OCI-LY1 (cell line): Measurements from ENCODE around the gene DNHD1.

Experiments
- H2AFZ ChIP-seq: fragments of 200-600 bp; sonication (generic), shearing (Covaris generic); 2 replicates; pipeline ENCODE4 v1.6.0; 2014; ENCODE audit warnings: antibody characterized with exemption, mild to moderate bottlenecking, low read length
- H3F3A ChIP-seq: fragments of 200-600 bp; sonication (generic), shearing (Covaris generic); 2 replicates; pipeline ENCODE4 v1.6.0; 2014; ENCODE audit warnings: mild to moderate bottlenecking, antibody characterized with exemption, low read length, moderate library complexity; ENCODE audit not compliant: insufficient read depth
- H3K27ac ChIP-seq: fragments of 200-600 bp; sonication (generic); 2 replicates; pipeline ENCODE4 v1.5.1; 2014; ENCODE audit warnings: low read length, mixed run types, mild to moderate bottlenecking, low read depth; ENCODE audit not compliant: poor library complexity, severe bottlenecking
- H3K27me3 ChIP-seq: fragments of 200-600 bp; sonication (generic); 2 replicates; pipeline ENCODE4 v1.6.0; 2014; ENCODE audit warnings: antibody characterized with exemption, mild to moderate bottlenecking, low read length, moderate library complexity; ENCODE audit not compliant: insufficient read depth
- H3K36me3 ChIP-seq: fragments of 200-600 bp; sonication (generic); 2 replicates; pipeline ENCODE4 v1.6.1; 2014; ENCODE audit warnings: mild to moderate bottlenecking, antibody characterized with exemption, low read length, moderate library complexity, mixed read lengths; ENCODE audit not compliant: insufficient read depth
- H3K4me1 ChIP-seq: fragments of 200-600 bp; sonication (generic); 2 replicates; pipeline ENCODE4 v1.5.1; 2014; ENCODE audit warnings: mild to moderate bottlenecking, low read length, moderate library complexity; ENCODE audit not compliant: insufficient read depth, severe bottlenecking
- H3K4me2 ChIP-seq: fragments of 200-600 bp; sonication (generic), shearing (Covaris generic); 2 replicates; pipeline ENCODE4 v1.6.1; 2014; ENCODE audit warnings: low read length
- H3K4me3 ChIP-seq: fragments of 200-600 bp; sonication (generic); 2 replicates; pipeline ENCODE4 v1.5.1; 2014; ENCODE audit warnings: low read length, low read depth, mild to moderate bottlenecking, mixed read lengths; ENCODE audit not compliant: poor library complexity, severe bottlenecking
- H3K79me2 ChIP-seq: fragments of 200-600 bp; shearing (Covaris generic); 2 replicates; pipeline ENCODE4 v1.6.1; 2016; ENCODE audit warnings: mixed run types, low read length, mixed read lengths; ENCODE audit not compliant: insufficient read depth
- H3K9ac ChIP-seq: fragments of 200-600 bp; sonication (generic), shearing (Covaris generic); 2 replicates; pipeline ENCODE4 v1.6.1; 2014; ENCODE audit warnings: mild to moderate bottlenecking, low read length, mixed read lengths
- H3K9me2 ChIP-seq: fragments of 200-600 bp; sonication (generic), shearing (Covaris generic); 2 replicates; pipeline ENCODE4 v1.6.1; 2014; ENCODE audit warnings: low read depth, mild to moderate bottlenecking, low read length, mixed read lengths
- H3K9me3 ChIP-seq: fragments of 200-600 bp; shearing (Covaris generic); 2 replicates; pipeline ENCODE4 v1.6.1; 2014; ENCODE audit warnings: low read length, mixed read lengths
- H4K20me1 ChIP-seq: fragments of 200-600 bp; sonication (generic), shearing (Covaris generic); 2 replicates; pipeline ENCODE4 v1.6.0; 2016; ENCODE audit warnings: mild to moderate bottlenecking, low read length; ENCODE audit not compliant: insufficient read depth
- EZH2 ChIP-seq: fragments of 200-600 bp; sonication (generic), shearing (Covaris generic); IDR thresholded peaks from 2 replicates; pipeline ENCODE4 v1.8.0; 2017; ENCODE audit warnings: borderline replicate concordance, mixed run types, mild to moderate bottlenecking, antibody characterized with exemption, low read length, moderate library complexity, mixed read lengths
- TF ChIP-seq, protein P1 (sequence below): fragments of 200-600 bp; sonication (generic), shearing (Covaris generic); IDR thresholded peaks from 2 replicates; pipeline ENCODE4 v1.5.1; 2017; ENCODE audit warnings: mild to moderate bottlenecking, antibody characterized with exemption, low read length, moderate library complexity, mixed read lengths

Gene DNHD1

DNA sequence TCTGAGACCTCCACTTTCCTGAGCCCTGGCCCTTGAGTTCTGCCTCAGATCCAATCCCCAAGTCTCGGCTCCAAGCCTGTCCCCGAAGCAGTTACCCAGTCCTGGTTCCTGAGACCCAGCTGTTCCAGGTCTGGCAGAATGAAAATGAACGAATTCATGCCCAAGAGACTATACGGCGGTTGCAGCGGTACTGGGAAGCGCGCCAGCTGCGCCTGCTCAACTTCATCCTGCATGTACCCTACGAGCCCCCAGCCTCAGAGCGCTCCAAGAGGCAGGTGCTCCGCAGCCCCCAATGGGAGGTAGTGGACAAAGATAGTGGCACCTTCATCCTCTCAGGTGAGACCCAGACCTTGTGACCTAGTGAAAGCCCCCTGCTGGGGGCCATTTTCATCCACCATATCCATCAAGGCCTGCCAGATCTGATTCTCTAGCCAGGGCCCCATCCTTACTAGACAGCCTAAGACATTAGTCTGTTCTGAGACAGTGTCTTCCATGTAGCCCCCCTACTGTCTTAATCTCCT is 42.7 kb downstream of the DNHD1 start:
- no peaks in the 10 kb centered on the region for H3K9me2 ChIP-seq
- no peak overlapping the region for H3K4me3 ChIP-seq
- no peaks in the 10 kb centered on the region for H3K27me3 ChIP-seq
- no peak overlapping the region for H2AFZ ChIP-seq
- H3K79me2 ChIP-seq, result no peaks in the 10 kb centered on the region
- 0 out of 2 replicates have a peak, but pooled peaks cover 4% of the 10 kb centered on the region for H3K36me3 ChIP-seq
- no peaks in the 10 kb centered on the region for H3K4me1 ChIP-seq
- no peaks in the 10 kb centered on the region for H4K20me1 ChIP-seq
- no peak overlapping the region for H3K9ac ChIP-seq
- TF ChIP-seq, protein P1, sequence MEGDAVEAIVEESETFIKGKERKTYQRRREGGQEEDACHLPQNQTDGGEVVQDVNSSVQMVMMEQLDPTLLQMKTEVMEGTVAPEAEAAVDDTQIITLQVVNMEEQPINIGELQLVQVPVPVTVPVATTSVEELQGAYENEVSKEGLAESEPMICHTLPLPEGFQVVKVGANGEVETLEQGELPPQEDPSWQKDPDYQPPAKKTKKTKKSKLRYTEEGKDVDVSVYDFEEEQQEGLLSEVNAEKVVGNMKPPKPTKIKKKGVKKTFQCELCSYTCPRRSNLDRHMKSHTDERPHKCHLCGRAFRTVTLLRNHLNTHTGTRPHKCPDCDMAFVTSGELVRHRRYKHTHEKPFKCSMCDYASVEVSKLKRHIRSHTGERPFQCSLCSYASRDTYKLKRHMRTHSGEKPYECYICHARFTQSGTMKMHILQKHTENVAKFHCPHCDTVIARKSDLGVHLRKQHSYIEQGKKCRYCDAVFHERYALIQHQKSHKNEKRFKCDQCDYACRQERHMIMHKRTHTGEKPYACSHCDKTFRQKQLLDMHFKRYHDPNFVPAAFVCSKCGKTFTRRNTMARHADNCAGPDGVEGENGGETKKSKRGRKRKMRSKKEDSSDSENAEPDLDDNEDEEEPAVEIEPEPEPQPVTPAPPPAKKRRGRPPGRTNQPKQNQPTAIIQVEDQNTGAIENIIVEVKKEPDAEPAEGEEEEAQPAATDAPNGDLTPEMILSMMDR, result no peak
- TF ChIP-seq EZH2, result no peak
- H3K27ac ChIP-seq, result no peak overlapping the region
- no peaks in the 10 kb centered on the region for H3K9me3 ChIP-seq
- no peak overlapping the region for H3K4me2 ChIP-seq
- no peaks in the 10 kb centered on the region for H3F3A ChIP-seq

DNA sequence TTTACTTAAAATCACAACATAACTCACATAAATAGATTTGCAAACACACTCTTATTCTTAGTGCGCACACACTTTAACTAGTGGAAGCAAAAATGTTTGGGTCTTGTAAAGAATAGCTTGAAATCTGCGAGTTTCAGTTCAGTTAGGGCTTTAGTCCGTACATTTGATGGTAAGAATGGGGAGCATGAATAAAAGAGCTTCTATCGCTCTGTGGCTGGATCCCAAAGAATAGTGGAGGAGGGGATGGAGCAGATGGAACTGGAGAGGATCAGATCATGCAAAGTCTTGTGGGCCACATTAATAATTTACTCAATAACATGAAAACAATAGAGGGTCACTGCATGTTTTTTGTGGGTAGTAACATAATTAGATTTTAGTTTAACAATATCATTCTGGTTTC is 44.3 kb downstream of the DNHD1 start:
- H3K4me1 ChIP-seq, result no peaks in the 10 kb centered on the region
- H3K27me3 ChIP-seq, result no peaks in the 10 kb centered on the region
- H3K9me2 ChIP-seq, result no peaks in the 10 kb centered on the region
- H3K27ac ChIP-seq, result no peak overlapping the region
- TF ChIP-seq, protein P1, result no peak
- TF ChIP-seq EZH2, result no peak
- H3K9ac ChIP-seq, result no peak overlapping the region
- H3F3A ChIP-seq, result no peaks in the 10 kb centered on the region
- H3K9me3 ChIP-seq, result no peaks in the 10 kb centered on the region
- H3K4me2 ChIP-seq, result no peak overlapping the region
- no peak overlapping the region for H2AFZ ChIP-seq
- H3K36me3 ChIP-seq, result no peaks in the 10 kb centered on the region; the same call in 1 of the 2 replicates
- no peaks in the 10 kb centered on the region for H3K79me2 ChIP-seq
- H4K20me1 ChIP-seq, result no peaks in the 10 kb centered on the region
- no peak overlapping the region for H3K4me3 ChIP-seq

DNA sequence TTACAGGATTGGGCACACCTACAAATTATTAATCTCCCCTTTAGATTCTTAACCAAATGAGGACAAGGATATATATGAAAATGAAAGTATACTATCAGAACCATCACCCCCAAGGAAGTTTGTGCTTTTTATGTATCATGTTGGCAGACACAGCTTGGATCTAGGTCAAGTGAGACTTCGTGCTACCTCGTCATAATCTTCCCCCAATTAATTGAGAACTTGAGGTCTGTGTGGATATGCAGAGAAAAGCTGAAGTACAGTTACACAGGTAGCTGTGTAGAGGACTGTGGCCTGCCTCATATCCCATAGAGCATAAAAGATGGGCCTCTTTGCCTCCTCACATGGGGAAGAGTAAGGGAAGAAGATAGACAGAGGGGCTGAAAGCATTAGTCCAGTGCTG is 45.6 kb downstream of the DNHD1 start:
- H3K9ac ChIP-seq, result no peak overlapping the region
- no peak overlapping the region for H3K4me2 ChIP-seq
- H3K9me2 ChIP-seq, result no peaks in the 10 kb centered on the region
- H3K79me2 ChIP-seq, result no peaks in the 10 kb centered on the region
- no peak overlapping the region for H3K27ac ChIP-seq
- no peaks in the 10 kb centered on the region for H3K4me1 ChIP-seq
- H3K27me3 ChIP-seq, result no peaks in the 10 kb centered on the region
- no peak overlapping the region for H3K4me3 ChIP-seq
- no peak overlapping the region for H2AFZ ChIP-seq
- TF ChIP-seq EZH2, result no peak
- TF ChIP-seq, protein P1, result no peak
- H3K9me3 ChIP-seq, result no peaks in the 10 kb centered on the region
- H4K20me1 ChIP-seq, result no peaks in the 10 kb centered on the region
- H3F3A ChIP-seq, result no peaks in the 10 kb centered on the region
- no peaks in the 10 kb centered on the region; the same call in 1 of the 2 replicates for H3K36me3 ChIP-seq
